ENCODE results near the gene COX19.

DNA sequence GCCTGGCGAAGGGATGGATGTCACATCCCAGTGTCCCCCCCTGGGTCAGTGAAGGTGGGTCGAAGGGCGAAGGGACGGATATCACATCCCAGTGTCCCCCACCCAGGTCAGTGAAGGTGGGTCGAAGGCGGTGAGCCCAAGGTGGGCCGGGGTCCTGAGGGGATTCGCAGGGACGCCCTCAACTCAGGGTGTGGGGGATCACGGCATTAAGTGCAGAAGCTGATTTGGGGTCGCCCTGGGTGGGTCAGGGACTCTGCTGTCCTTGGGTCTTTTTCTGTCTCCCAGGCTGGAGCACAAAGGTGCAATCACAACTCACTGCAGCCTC lies 42.7 kb downstream of the COX19 start:
- TF ChIP-seq, protein P1, sequence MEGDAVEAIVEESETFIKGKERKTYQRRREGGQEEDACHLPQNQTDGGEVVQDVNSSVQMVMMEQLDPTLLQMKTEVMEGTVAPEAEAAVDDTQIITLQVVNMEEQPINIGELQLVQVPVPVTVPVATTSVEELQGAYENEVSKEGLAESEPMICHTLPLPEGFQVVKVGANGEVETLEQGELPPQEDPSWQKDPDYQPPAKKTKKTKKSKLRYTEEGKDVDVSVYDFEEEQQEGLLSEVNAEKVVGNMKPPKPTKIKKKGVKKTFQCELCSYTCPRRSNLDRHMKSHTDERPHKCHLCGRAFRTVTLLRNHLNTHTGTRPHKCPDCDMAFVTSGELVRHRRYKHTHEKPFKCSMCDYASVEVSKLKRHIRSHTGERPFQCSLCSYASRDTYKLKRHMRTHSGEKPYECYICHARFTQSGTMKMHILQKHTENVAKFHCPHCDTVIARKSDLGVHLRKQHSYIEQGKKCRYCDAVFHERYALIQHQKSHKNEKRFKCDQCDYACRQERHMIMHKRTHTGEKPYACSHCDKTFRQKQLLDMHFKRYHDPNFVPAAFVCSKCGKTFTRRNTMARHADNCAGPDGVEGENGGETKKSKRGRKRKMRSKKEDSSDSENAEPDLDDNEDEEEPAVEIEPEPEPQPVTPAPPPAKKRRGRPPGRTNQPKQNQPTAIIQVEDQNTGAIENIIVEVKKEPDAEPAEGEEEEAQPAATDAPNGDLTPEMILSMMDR (IDR thresholded peaks at IDR 0.05) = no peak
- TF ChIP-seq EZH2 (IDR thresholded peaks at IDR 0.05; ENCODE audit: borderline replicate concordance, insufficient read depth, low read depth, low read length, poor library complexity, severe bottlenecking) = no peak

Measured in B cell (primary cell).